ENCODE results near the gene IL17RB. TPM values are rescaled to one million over a fixed set of nuclear protein-coding genes. Genes with fewer than 3 reads are reported as not detected.

IL17RB gene
- total RNA-seq, 1 experiment from 2014 or later, result 9.8 TPM

DNA sequence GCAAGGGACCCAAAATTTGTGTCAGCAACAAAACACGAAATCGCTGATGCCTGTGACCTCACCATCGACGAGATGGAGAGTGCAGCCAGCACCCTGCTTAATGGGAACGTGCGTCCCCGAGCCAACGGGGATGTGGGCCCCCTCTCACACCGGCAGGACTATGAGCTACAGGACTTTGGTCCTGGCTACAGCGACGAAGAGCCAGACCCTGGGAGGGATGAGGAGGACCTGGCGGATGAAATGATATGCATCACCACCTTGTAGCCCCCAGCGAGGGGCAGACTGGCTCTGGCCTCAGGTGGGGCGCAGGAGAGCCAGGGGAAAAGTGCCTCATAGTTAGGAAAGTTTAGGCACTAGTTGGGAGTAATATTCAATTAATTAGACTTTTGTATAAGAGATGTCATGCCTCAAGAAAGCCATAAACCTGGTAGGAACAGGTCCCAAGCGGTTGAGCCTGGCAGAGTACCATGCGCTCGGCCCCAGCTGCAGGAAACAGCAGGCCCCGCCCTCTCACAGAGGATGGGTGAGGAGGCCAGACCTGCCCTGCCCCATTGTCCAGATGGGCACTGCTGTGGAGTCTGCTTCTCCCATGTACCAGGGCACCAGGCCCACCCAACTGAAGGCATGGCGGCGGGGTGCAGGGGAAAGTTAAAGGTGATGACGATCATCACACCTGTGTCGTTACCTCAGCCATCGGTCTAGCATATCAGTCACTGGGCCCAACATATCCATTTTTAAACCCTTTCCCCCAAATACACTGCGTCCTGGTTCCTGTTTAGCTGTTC, 35.0 kb upstream of the IL17RB start:
- Histone ChIP-seq H3K18ac (ENCODE audit: insufficient read length, low read depth, low read length) (no peak overlapping the region), H3K23ac (ENCODE audit: insufficient read length, low read depth, low read length) (no peak overlapping the region), H2AK5ac (ENCODE audit: insufficient read length, low read length) (no peak overlapping the region), H3K23me2 (ENCODE audit: insufficient read length, low read depth, low read length, poor library complexity, severe bottlenecking) (no peaks in the 10 kb centered on the region), H2BK15ac (ENCODE audit: low read depth, low read length) (no peak overlapping the region), H3K4ac (ENCODE audit: low read depth, low read length) (no peak overlapping the region), H4K5ac (ENCODE audit: insufficient read length, low read depth, low read length) (no peak overlapping the region), H3T11ph (ENCODE audit: low read length) (no peak overlapping the region), H3K27me3 (ENCODE audit: insufficient read depth, low read length) (no peaks in the 10 kb centered on the region), H2BK5ac (ENCODE audit: insufficient read length, low read length) (no peak overlapping the region), H2AFZ (ENCODE audit: low read length) (no peak overlapping the region), H3K56ac (ENCODE audit: insufficient read length, low read depth, low read length) (no peak overlapping the region), H2BK120ac (ENCODE audit: low read depth, low read length, poor library complexity, severe bottlenecking) (no peak overlapping the region), H2BK20ac (ENCODE audit: low read depth, low read length, poor library complexity, severe bottlenecking) (no peak overlapping the region), H3K9ac (ENCODE audit: extremely low read depth, insufficient read length, low read length) (no peak overlapping the region), H3K4me1 (ENCODE audit: insufficient read depth, low read length) (no peaks in the 10 kb centered on the region), H2BK12ac (ENCODE audit: insufficient read length, low read depth, low read length) (no peak overlapping the region), H3K27ac (ENCODE audit: insufficient read length, low read depth, low read length) (no peak overlapping the region), H4K91ac (ENCODE audit: insufficient read length, low read depth, low read length) (no peak overlapping the region), H3K4me2 (ENCODE audit: insufficient read depth, insufficient read length, low read length) (no peak overlapping the region), H4K20me1 (ENCODE audit: control insufficient read depth, insufficient read depth, insufficient read length) (no peaks in the 10 kb centered on the region), H3K79me1 (ENCODE audit: insufficient read depth, low read depth, low read length, poor library complexity, severe bottlenecking) (no peaks in the 10 kb centered on the region), H3K79me2 (ENCODE audit: insufficient read depth, low read length) (no peaks in the 10 kb centered on the region), H3K9me3 (ENCODE audit: control insufficient read depth, low read depth, low read length) (no peaks in the 10 kb centered on the region), H3K14ac (ENCODE audit: insufficient read depth, low read length) (no peak overlapping the region), H4K8ac (replicated peaks; ENCODE audit: insufficient read length, low read depth, low read length) (no peak overlapping the region)
- DNase-seq, result no peak
- H3K27ac Mint-ChIP-seq, result no peak overlapping the region; a peak in 1 of 7 replicates
- no peaks in the 10 kb centered on the region; a peak in 2 of 4 replicates for H3K4me1 Mint-ChIP-seq
- H3K36me3 Mint-ChIP-seq (ENCODE audit: insufficient read depth in 1 of 3, low read depth in 3 of 3), result peaks cover 0 to 7% (median 0%) of the 10 kb centered on the region in 3 experiments; a peak in 3 of 7 replicates
- WGBS (ENCODE audit: extremely low coverage, insufficient read length, low lambda C conversion rate), result no CpG with 5 or more reads among the region's 24 CpGs
- TF ChIP-seq, protein P1, sequence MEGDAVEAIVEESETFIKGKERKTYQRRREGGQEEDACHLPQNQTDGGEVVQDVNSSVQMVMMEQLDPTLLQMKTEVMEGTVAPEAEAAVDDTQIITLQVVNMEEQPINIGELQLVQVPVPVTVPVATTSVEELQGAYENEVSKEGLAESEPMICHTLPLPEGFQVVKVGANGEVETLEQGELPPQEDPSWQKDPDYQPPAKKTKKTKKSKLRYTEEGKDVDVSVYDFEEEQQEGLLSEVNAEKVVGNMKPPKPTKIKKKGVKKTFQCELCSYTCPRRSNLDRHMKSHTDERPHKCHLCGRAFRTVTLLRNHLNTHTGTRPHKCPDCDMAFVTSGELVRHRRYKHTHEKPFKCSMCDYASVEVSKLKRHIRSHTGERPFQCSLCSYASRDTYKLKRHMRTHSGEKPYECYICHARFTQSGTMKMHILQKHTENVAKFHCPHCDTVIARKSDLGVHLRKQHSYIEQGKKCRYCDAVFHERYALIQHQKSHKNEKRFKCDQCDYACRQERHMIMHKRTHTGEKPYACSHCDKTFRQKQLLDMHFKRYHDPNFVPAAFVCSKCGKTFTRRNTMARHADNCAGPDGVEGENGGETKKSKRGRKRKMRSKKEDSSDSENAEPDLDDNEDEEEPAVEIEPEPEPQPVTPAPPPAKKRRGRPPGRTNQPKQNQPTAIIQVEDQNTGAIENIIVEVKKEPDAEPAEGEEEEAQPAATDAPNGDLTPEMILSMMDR (conservative IDR thresholded peaks at IDR 0.05), result no peak
- H3K27me3 Mint-ChIP-seq (ENCODE audit: low read depth), result no peaks in the 10 kb centered on the region; the same call in none of the 2 replicates
- H3K9me3 Mint-ChIP-seq, result no peaks in the 10 kb centered on the region
- H3K4me3 Mint-ChIP-seq, result no peak overlapping the region

All from H9 (cell line).